ENCODE results near the gene PLCB1. TPM values are rescaled to one million over a fixed set of nuclear protein-coding genes. Genes with fewer than 3 reads are reported as not detected.

PLCB1 gene
- total and polyA plus RNA-seq, 2 of the 4 experiments (the other 2 are of a cell fraction): 5.6 to 16.1 TPM

GRCh38 chr20:8627340-8628004, 495.4 kb downstream of the PLCB1 start:
- Histone ChIP-seq H2AK5ac (ENCODE audit: low read depth, low read length) (no peak overlapping the region), H3K4ac (ENCODE audit: low read depth, low read length) (peak overlapping the region; percentile 2; the same call in 1 of the 2 replicates), H4K20me1 (ENCODE audit: insufficient read depth, low read length) (no peaks in the 10 kb centered on the region), H2BK120ac (ENCODE audit: low read depth, low read length) (no peak overlapping the region), H2BK15ac (ENCODE audit: low read depth, low read length) (no peak overlapping the region), H3K4me1 (ENCODE audit: control insufficient read depth, insufficient read depth, low read length) (peaks cover 2% of the 10 kb centered on the region), H3K14ac (replicated peaks; ENCODE audit: low read depth, low read length) (no peak overlapping the region; the same call in 1 of the 2 replicates), H4K5ac (ENCODE audit: low read depth, low read length) (no peak overlapping the region), H3K56ac (ENCODE audit: extremely low read depth, insufficient read depth, low read length) (no peak overlapping the region), H2AK9ac (replicated peaks; ENCODE audit: low read depth, low read length, poor library complexity) (no peak overlapping the region), H3K4me2 (ENCODE audit: low read depth, low read length) (peak overlapping the region; percentile 81), H3K27ac (ENCODE audit: insufficient read depth, low read length) (no peak overlapping the region), H3K9me1 (ENCODE audit: insufficient read depth, low read length) (peaks cover 3% of the 10 kb centered on the region; the same call in 1 of the 2 replicates), H3K23ac (ENCODE audit: low read depth, low read length) (no peak overlapping the region), H3K18ac (ENCODE audit: low read depth, low read length) (peak overlapping the region; percentile 53), H3K4me3 (ENCODE audit: insufficient read depth, low read depth, low read length) (no peak overlapping the region), H4K91ac (ENCODE audit: insufficient read depth, low read depth, low read length) (no peak overlapping the region), H3K9ac (ENCODE audit: low read depth, low read length) (no peak overlapping the region), H2AFZ (replicated peaks; ENCODE audit: low read length, poor library complexity) (no peak overlapping the region), H3K27me3 (ENCODE audit: control insufficient read depth, insufficient read depth, low read length) (no peaks in the 10 kb centered on the region), H2BK20ac (ENCODE audit: low read depth, low read length) (no peak overlapping the region), H3K36me3 (ENCODE audit: control insufficient read depth, insufficient read depth, low read length) (no peaks in the 10 kb centered on the region), H4K8ac (ENCODE audit: low read depth in 2 of 2, low read length in 2 of 2) (peak overlapping the region in 1 of 2 experiments; percentile 28; a peak in 1 of 4 replicates), H2BK5ac (ENCODE audit: low read depth, low read length, poor library complexity, severe bottlenecking) (no peak overlapping the region), H3K79me1 (ENCODE audit: low read depth in 1 of 2, low read length in 2 of 2) (no peaks in the 10 kb centered on the region; a peak in 1 of 4 replicates), H3K9me3 (ENCODE audit: control insufficient read depth, insufficient read depth, low read length) (no peaks in the 10 kb centered on the region)
- ATAC-seq (ENCODE audit: low read depth) (peak; percentile 79), DNase-seq (peak; percentile 36)
- intact Hi-C loops (cut with micrococcal nuclease) (loop anchor here (5.0 kb wide), 1 partner anchor 40 kb away; no protein-coding TSS in a partner anchor), dilution Hi-C loops (cut with HindIII; ENCODE audit: low sequenced_read_pairs, unreplicated experiment) (no loop called here), in situ Hi-C loops (cut with MboI; ENCODE audit: low sequenced_read_pairs) (no loop called here)
- TF ChIP-seq ELK1 (IDR thresholded peaks at IDR 0.05; ENCODE audit: borderline replicate concordance, low read depth, low read length) (no peak), RAD21 (IDR thresholded peaks at IDR 0.05; ENCODE audit: low read length) (no peak), NFE2L2 (IDR thresholded peaks at IDR 0.05; ENCODE audit: low read depth, low read length) (no peak), SMC3 (IDR thresholded peaks at IDR 0.05; ENCODE audit: low read depth, low read length) (no peak), MXI1 (IDR thresholded peaks at IDR 0.05; ENCODE audit: borderline replicate concordance, low read depth, low read length) (no peak), BHLHE40 (IDR thresholded peaks at IDR 0.05; ENCODE audit: low read depth, low read length) (no peak), RFX5 (IDR thresholded peaks at IDR 0.05; ENCODE audit: low read depth, low read length) (no peak), CHD1 (IDR thresholded peaks at IDR 0.05; ENCODE audit: low read depth, low read length) (no peak), RCOR1 (IDR thresholded peaks at IDR 0.05; ENCODE audit: insufficient replicate concordance, low read length) (no peak), CTCF (conservative IDR thresholded peaks at IDR 0.05; ENCODE audit: low read depth, low read length) (no peak), MAZ (IDR thresholded peaks at IDR 0.05; ENCODE audit: borderline replicate concordance, low read depth, low read length) (no peak), MAFK (IDR thresholded peaks at IDR 0.05; ENCODE audit: low read depth, low read length) (no peak), FOS (IDR thresholded peaks at IDR 0.05; ENCODE audit: low read depth, low read length) (no peak), CEBPB (IDR thresholded peaks at IDR 0.05; ENCODE audit: low read depth, low read length) (no peak), POLR2A (IDR thresholded peaks at IDR 0.05; ENCODE audit: low read depth, low read length) (no peak), USF2 (IDR thresholded peaks at IDR 0.05; ENCODE audit: low read depth, low read length) (no peak)
- ChIA-PET CTCF (no interaction called here), POLR2A (ENCODE audit: unreplicated experiment) (no interaction called here)
- 100% methylated on average over 3 of the region's 5 CpGs; no CpG with 5 or more reads in 1 of the 2 experiments for WGBS, 2 experiments (ENCODE audit: extremely low coverage in 2 of 2, insufficient read length in 1 of 2)
- no TSS peak for BruUV-seq (replicated peaks)
